Activated T-helper 1 cell treated with anti-CD3 and anti-CD28 coated beads, Interleukin-12 subunit alpha, Interleukin-12 subunit beta, Interleukin-2, Interleukin-4 antibody, amounts not matched to agents 30 ng/mL and 10 ng/mL and 1 ng/mL, durations not matched to agents 14 hours and 24 hours and 36 hours (primary cell): Measurements from ENCODE around the gene NT5DC4. TPM values are rescaled to one million over a fixed set of nuclear protein-coding genes. Genes with fewer than 3 reads are reported as not detected.

Experiments used
- DNase-seq: peaks from one replicate; pipeline ENCODE4 v3.0.0; 2021; ENCODE audit warnings: low spot score
- H3K27ac Mint-ChIP-seq: one replicate; pipeline ENCODE4 v1.8.0; 2021; ENCODE audit warnings: mild to moderate bottlenecking, mixed read lengths
- H3K27me3 Mint-ChIP-seq: one replicate; pipeline ENCODE4 v1.8.0; 2022; ENCODE audit warnings: mild to moderate bottlenecking, moderate library complexity, mixed read lengths; ENCODE audit not compliant: insufficient read depth
- H3K36me3 Mint-ChIP-seq: one replicate; pipeline ENCODE4 v1.8.0; 2021; ENCODE audit warnings: low read depth, mixed read lengths
- H3K4me1 Mint-ChIP-seq: one replicate; pipeline ENCODE4 v1.8.0; 2021; ENCODE audit warnings: low read depth, mixed read lengths
- H3K4me3 Mint-ChIP-seq: one replicate; pipeline ENCODE4 v1.8.0; 2021; ENCODE audit warnings: mild to moderate bottlenecking, moderate library complexity, mixed read lengths
- H3K9me3 Mint-ChIP-seq: one replicate; pipeline ENCODE4 v1.8.0; 2021; ENCODE audit warnings: mixed read lengths
- intact Hi-C: fragments of 100-400 bp; cut with micrococcal nuclease; formaldehyde crosslinking; loops from one replicate; pipeline ENCODE4 v1.15.1; 2024
- total RNA-seq: library from RNA; stranded (reverse); gene quantifications from 2 replicates; pipeline ENCODE4 v1.2.3, GENCODE V29; 2022

The NT5DC4 gene
- total RNA-seq, 1 donor from 2014 or later: not detected

DNA sequence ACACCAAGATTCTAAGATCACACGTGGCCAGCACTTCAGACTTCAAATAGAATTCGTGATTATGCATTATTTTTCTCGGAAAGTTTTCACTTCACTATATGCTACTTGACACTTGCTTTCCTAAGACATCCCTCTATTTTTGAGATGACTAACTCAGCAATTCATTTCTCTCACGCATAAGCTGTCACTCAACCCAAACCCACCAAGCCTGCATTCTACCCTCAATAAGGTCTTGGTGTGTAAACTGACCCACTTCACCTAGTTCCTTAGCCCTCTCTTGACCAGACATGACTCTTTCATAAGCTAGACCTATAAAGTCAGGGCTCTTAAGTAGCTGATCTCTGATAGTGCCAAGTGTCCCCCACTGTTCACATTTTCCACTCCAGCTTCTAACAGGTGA, 31.8 kb downstream of the NT5DC4 start:
- Mint-ChIP-seq H3K4me1 (peaks cover 70% of the 10 kb centered on the region), H3K9me3 (no peaks in the 10 kb centered on the region), H3K4me3 (no peak overlapping the region), H3K27me3 (no peaks in the 10 kb centered on the region), H3K27ac (no peak overlapping the region), H3K36me3 (peaks cover 49% of the 10 kb centered on the region)
- intact Hi-C loops: no loop called here
- no peak for DNase-seq

DNA sequence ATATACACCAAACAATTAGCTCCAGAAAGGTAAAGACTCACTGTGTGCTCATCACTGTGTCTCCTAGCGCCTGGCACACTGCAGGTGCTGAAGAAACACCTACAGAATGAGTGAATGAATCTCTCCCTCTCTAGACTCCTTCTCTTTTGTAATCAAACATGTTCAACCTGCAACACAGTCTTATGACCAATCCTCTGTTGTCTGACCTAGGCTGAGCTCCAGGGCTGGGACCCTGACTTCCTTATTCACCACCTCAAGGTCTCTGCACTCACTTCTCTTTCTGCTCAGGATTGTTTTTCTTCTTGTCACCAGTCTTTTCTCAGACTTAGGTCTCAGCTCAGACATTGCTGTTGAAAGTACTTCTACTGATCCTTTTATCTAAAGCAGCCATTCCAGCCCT, 33.7 kb downstream of the NT5DC4 start:
- H3K9me3 Mint-ChIP-seq: no peaks in the 10 kb centered on the region
- no peak overlapping the region for H3K4me3 Mint-ChIP-seq
- H3K27me3 Mint-ChIP-seq: no peaks in the 10 kb centered on the region
- H3K36me3 Mint-ChIP-seq: peaks cover 58% of the 10 kb centered on the region
- intact Hi-C loops: no loop called here
- peaks cover 64% of the 10 kb centered on the region for H3K4me1 Mint-ChIP-seq
- H3K27ac Mint-ChIP-seq: no peak overlapping the region
- no peak for DNase-seq

DNA sequence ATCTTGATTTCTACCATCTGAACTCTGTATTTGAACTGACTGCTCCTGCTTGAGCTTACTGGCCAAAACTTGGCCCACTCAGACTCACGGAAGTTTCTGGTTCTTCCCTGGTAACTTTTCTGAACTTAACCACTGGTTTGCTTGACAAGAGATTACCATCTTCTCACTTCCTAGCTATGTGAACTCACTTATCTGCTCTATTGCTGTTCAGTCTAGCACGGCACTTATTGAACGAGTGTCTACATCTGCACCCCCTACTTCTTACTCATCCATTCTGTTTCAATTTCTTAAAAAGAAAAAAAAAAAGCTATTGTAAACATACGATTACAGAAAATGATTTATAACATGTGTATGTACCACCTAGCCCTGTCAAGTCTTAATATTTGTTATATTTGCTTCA, 34.6 kb downstream of the NT5DC4 start:
- Mint-ChIP-seq H3K4me3 (no peak overlapping the region), H3K27ac (no peak overlapping the region), H3K27me3 (no peaks in the 10 kb centered on the region), H3K36me3 (peaks cover 56% of the 10 kb centered on the region), H3K4me1 (peaks cover 55% of the 10 kb centered on the region), H3K9me3 (no peaks in the 10 kb centered on the region)
- intact Hi-C loops: no loop called here
- DNase-seq: no peak

DNA sequence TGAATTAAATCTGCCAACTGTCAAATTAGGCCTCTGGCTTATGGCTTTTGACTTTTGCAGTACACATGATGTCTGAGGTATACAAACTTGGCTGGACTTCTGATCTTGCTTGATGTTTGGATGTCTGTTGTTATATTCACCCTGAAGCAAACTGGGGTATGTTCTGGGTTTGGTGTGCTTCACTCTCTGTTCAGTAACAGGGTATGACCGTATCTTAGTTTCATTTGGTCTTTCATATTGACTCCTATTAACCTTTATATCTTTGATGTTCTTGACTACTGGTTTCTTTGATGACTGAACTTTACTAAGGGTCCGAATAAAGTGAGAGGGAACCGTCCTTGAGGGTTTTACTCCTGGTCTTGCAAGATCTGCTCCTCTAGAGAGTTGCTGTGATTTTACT, 35.4 kb downstream of the NT5DC4 start:
- Mint-ChIP-seq H3K4me1 (peaks cover 52% of the 10 kb centered on the region), H3K27me3 (no peaks in the 10 kb centered on the region), H3K27ac (no peak overlapping the region), H3K4me3 (no peak overlapping the region), H3K9me3 (no peaks in the 10 kb centered on the region), H3K36me3 (peaks cover 55% of the 10 kb centered on the region)
- DNase-seq: no peak
- intact Hi-C loops: no loop called here

DNA sequence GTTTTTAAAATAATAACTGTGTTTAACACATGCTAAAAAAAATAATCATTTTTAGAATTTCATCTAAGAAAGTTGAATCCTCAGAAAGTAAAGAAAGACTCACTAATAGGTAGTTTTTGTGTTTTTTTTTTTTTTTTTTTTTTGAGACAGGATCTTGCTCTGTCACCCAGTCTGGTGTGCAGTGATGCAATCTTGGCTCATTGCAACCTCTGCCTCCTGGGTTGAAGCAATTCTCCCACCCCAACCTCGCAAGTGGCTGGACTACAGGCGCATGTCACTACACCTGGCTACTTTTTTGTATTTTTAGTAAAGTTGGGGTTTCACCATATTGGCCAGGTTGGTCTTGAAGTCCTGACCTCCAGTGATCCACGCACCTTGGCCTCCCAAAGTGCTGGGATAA, 36.4 kb downstream of the NT5DC4 start:
- Mint-ChIP-seq H3K4me1 (peaks cover 55% of the 10 kb centered on the region), H3K27ac (no peak overlapping the region), H3K36me3 (peaks cover 63% of the 10 kb centered on the region), H3K4me3 (no peak overlapping the region), H3K27me3 (no peaks in the 10 kb centered on the region), H3K9me3 (no peaks in the 10 kb centered on the region)
- intact Hi-C loops: no loop called here
- no peak for DNase-seq

DNA sequence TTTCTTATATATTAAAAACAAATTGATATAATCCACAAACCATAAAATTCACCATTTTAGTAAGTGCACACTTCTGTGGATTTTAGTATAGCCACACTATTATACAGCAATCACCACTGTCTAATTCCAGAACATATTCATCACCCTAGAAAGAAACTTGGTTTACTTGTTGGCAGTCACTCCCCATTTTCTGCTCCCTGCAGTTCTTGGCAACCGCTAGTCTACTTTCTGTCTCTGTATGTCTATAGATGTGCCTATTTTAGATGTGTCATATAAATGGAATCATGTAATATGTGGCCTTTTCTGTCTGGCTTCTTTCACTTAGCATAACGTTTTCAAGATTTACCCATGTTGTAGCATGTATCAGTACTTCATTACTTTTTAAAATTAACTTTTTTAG, 37.9 kb downstream of the NT5DC4 start:
- H3K36me3 Mint-ChIP-seq: peaks cover 60% of the 10 kb centered on the region
- peaks cover 59% of the 10 kb centered on the region for H3K4me1 Mint-ChIP-seq
- no peaks in the 10 kb centered on the region for H3K9me3 Mint-ChIP-seq
- intact Hi-C loops: no loop called here
- no peak for DNase-seq
- H3K27me3 Mint-ChIP-seq: no peaks in the 10 kb centered on the region
- no peak overlapping the region for H3K4me3 Mint-ChIP-seq
- no peak overlapping the region for H3K27ac Mint-ChIP-seq

DNA sequence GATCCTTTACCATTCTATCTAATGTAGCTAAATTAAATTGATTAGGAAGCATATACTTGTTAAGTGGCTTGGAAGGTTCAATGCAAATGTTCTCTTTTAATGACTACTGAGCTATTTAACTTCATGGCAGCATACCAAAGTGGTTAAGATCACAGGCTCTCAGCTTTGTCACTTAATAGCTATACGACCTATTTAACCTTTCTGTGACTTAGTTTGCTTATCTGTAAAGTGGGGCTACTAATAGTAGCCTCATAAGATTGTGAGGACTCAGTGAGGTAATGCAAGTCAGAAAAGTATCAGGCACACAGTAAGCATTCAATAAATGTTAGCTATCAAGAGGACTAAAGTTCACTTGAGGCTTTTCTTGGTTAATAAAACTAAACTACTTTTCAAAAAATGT, 39.3 kb downstream of the NT5DC4 start:
- Mint-ChIP-seq H3K4me3 (no peak overlapping the region), H3K4me1 (peaks cover 50% of the 10 kb centered on the region), H3K27ac (no peak overlapping the region), H3K36me3 (peaks cover 47% of the 10 kb centered on the region), H3K9me3 (no peaks in the 10 kb centered on the region), H3K27me3 (no peaks in the 10 kb centered on the region)
- no peak for DNase-seq
- intact Hi-C loops: loop anchor here (5.0 to 10.0 kb wide), 2 partner anchors 278 to 505 kb away; partner anchors contain the start of genes TTL and ZC3H8

DNA sequence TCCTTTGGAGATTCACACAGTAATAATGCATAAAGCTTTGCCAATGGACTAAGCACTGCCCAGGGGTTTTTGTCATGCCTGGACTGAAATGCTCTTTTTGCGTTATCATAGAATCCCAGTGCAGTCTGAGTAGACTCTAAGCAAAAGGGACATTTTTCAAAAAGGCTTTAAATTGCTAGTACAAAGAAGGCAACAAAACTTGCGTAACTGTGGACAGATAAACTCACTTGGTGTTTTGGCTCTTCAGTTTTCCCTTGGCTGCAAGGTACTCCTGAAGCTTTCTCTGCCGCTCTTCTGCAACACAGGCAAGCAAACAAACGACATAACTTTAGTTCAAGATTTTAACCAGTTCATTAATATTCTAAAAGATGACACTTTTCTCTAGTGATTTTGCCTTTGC, 41.5 kb downstream of the NT5DC4 start:
- DNase-seq: no peak
- Mint-ChIP-seq H3K9me3 (peaks cover 2% of the 10 kb centered on the region), H3K4me3 (peak overlapping the region; percentile 43), H3K27ac (no peak overlapping the region), H3K27me3 (no peaks in the 10 kb centered on the region), H3K4me1 (peaks cover 48% of the 10 kb centered on the region), H3K36me3 (peaks cover 30% of the 10 kb centered on the region)
- intact Hi-C loops: loop anchor here (5.0 to 10.0 kb wide), 2 partner anchors 280 to 507 kb away; partner anchors contain the start of genes TTL and ZC3H8

DNA sequence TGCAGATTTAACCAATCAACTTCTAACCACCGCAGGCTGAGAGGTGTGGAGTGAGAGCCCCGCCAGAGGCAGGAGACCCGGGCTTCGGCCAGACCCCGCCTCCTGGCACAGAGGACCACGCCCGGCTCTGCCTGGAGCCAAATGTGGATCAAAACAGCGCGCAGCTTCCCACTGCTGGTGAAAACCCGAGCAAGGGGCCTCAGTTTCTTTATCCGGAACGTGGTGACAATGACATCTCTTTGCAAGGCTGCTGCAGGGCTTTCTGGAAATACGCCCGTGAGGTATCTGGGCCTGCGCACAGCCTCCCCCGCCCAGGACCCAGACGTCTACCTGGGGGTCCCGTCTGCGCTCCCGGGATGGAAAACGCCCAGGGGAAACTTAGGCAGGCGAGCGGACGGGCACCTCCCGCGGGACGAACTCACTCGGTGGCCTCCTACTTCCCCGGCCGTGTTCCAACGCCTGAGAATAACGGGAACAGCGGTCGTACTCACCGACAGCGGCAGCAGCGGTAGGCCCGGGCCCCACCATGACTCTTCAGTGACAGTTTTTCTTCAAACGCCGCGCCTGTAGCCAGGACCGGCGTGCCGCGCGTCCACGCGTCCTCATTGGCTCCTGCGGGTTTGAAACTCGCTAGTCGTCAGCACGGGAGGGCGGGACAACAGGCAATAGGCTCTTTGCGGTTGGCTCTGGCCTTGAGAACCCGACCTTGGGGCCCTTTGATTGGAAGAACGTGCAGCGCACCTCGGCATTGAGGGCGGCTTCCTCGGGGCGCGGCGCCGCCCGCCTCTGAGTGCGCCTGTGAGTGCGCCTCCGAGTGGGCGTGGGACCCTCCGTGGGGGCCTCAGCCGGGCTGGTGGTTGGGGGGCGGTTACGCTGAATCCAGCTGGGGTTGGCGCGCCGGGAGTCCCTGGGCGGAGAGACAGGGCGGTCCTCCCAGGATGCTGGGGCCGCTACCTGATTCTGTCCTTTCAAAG, 43.5 kb downstream of the NT5DC4 start, which contains the start of gene CKAP2L:
TSS of gene CKAP2L (minus strand) at position 539 of the 974 bp plus-strand sequence. CDS start at position 528, 11 bp downstream.
- Mint-ChIP-seq H3K36me3 (peaks cover 24% of the 10 kb centered on the region), H3K4me1 (peaks cover 50% of the 10 kb centered on the region), H3K9me3 (peaks cover 14% of the 10 kb centered on the region), H3K4me3 (peak within 1 kb of the TSS; percentile 95), H3K27ac (peak within 1 kb of the TSS; percentile 93), H3K27me3 (no peaks in the 10 kb centered on the region)
- intact Hi-C loops: loop anchor here (1.0 to 10.0 kb wide), 9 partner anchors 15 to 510 kb away; partner anchors contain the start of genes CHCHD5, PSD4, SLC20A1 and TTL
- DNase-seq: peak; percentile 95

DNA sequence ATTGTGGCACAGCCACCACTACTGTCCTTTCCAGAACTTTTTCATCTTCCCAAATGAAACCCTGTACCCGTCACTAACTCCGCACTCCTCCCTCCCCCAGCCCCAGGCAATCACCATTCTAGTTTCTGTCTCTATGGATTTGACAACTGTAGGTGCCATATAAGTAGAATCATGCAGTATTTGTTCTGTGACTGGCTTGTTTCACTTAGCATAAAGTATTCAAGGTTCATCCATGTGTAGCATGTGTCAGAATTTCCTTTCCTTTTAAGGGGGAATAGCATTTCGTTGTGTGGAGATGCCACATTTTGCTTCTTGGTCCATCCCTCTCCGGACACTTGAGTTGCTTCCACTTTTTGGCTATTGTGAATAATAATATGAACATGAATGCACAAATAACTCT, 44.4 kb downstream of the NT5DC4 start:
- intact Hi-C loops: loop anchor here (2.0 to 10.0 kb wide), 2 partner anchors 72 to 510 kb away; partner anchors contain the start of gene ZC3H8
- H3K9me3 Mint-ChIP-seq: peaks cover 14% of the 10 kb centered on the region
- no peak for DNase-seq
- H3K27me3 Mint-ChIP-seq: no peaks in the 10 kb centered on the region
- peak overlapping the region; percentile 95 for H3K4me3 Mint-ChIP-seq
- peak overlapping the region; percentile 81 for H3K27ac Mint-ChIP-seq
- peaks cover 50% of the 10 kb centered on the region for H3K4me1 Mint-ChIP-seq
- peaks cover 20% of the 10 kb centered on the region for H3K36me3 Mint-ChIP-seq

DNA sequence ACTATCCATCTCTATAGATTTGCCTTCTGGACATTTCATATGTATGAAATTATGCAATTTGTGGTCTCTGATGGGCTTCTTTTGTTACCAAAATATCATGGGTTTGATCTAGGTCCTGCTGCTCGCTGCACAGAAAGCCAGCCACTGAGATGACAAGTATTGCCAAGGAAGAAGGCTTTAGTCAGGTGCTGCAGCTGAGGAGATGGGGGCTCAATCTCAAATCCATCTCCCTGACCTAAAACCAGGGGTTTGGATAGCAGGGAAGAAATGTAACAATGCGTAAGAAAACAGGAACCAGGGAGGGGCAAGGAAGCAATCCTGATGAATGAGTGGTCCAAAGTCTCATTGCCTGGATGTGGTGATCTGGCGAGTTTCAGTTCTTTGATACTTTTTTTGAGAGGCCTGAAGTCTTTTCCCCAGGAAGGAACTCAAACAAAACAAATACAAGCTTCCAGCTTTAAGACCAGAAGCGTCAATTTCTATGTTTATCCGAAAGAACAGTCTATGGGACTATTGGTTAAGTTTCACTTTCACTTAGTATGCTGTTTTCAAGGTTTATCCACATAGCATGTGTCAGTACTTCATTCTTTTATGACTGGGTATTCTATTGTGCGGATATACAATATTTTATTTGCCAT, 47.0 kb downstream of the NT5DC4 start:
- Mint-ChIP-seq H3K4me3 (peak overlapping the region; percentile 12), H3K9me3 (peaks cover 14% of the 10 kb centered on the region), H3K36me3 (peaks cover 5% of the 10 kb centered on the region), H3K27ac (no peak overlapping the region), H3K27me3 (peaks cover 2% of the 10 kb centered on the region), H3K4me1 (peaks cover 42% of the 10 kb centered on the region)
- no peak for DNase-seq
- intact Hi-C loops: loop anchor here (10.0 kb wide), 1 partner anchor 513 kb away; the partner anchor contains the start of gene ZC3H8

DNA sequence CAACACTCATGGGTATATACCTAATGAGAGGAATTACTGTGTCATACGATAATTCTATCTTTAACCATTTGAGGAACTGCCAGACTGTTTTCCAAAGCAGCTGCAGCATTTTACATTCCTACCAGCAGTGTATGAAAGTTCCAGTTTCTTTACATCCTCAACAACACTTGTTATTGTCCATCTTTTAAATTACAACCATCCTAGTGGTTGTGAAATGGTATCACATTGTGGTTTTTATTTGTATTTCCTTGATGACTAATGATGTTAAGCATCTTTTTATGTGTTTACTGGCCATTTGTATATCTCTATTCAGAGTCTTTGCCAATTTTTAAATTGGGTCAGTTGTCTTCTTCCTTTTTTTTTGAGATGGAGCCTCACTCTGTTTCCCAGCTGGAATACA, 47.6 kb downstream of the NT5DC4 start:
- peaks cover 4% of the 10 kb centered on the region for H3K27me3 Mint-ChIP-seq
- H3K4me3 Mint-ChIP-seq: no peak overlapping the region
- no peak overlapping the region for H3K27ac Mint-ChIP-seq
- no peak for DNase-seq
- H3K4me1 Mint-ChIP-seq: peaks cover 39% of the 10 kb centered on the region
- peaks cover 5% of the 10 kb centered on the region for H3K36me3 Mint-ChIP-seq
- intact Hi-C loops: loop anchor here (10.0 kb wide), 1 partner anchor 514 kb away; the partner anchor contains the start of gene ZC3H8
- H3K9me3 Mint-ChIP-seq: peaks cover 14% of the 10 kb centered on the region
